Epidermal melanocyte (primary cell): ENCODE data around the gene NRXN3.

Experiments
- DNase-seq: peaks from one replicate; pipeline ENCODE4 v3.0.0; 2011; ENCODE audit warnings: low spot score; ENCODE audit not compliant: insufficient read length

The NRXN3 gene

DNA sequence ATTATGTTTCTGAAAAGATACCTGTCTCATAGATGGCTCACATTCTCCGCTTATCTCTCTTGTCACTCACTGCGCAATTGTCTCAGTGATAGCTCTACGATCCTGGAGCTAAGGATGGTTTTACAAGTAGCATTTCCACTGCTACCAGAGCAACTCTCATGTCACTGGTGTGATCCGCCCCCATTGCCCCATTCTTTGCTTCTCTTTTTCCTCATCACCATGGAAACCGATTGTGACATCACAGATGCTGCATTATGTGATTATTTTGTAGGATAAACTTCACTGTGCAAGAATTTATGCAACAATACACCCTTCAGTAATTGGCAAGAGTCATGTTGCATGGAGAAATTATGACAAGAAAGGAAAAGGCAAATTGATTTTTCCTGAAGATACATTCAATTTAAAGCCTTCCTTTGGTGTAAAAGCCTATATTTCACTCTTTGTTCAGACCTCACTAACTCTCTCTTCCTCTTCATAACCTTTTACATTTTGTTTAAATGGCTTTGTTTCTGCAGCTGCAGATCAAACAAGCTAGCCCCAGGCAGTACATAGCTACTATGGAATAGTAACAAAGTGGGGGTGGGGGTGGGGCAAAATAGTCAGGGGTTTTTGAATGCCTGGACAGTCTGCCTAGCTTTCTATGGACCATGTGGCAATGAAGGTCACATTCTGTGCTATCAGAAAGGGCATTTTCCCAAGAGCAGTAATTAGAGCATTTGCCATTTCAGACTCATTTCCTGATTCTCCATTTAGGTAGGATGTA is 539.8 kb downstream of the NRXN3 start:
- DNase-seq: no peak

DNA sequence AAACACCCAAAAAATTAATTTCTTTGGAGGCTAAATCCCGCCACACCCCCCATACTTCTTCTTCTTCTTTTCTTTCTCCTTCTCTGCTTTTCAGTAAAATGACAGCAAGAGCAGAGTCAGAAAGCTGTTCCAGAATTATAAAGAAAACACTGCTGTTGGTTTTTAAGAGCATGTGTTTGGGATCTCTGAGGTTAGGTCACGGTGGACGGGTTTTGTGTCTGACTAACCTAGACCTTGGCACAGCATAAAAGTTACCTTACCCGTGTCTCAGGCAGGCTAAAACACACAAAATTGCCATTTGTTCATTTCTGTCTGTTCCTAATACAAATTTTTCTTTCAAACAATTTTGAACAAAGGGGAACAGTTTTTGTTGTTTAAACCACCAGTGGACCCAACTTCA is 540.8 kb downstream of the NRXN3 start:
- DNase-seq: no peak

DNA sequence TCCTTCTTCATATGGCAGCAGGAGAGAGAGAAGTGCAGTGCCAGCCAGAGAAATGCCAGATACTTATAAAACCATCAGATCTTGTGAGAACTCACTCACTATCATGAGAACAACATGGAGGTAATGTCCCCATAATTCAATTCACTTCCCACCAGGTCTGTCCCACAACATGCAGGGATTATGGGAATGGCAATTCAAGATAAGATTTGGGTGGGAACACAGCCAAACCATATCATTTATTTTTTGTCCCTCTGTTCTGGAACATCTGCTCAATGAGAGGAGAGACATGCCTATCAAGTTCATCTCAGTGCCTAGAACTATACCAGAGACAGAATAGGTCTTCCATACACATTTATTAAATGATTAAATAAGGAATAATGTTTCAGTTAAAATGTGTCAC is 543.5 kb downstream of the NRXN3 start:
- DNase-seq: no peak

DNA sequence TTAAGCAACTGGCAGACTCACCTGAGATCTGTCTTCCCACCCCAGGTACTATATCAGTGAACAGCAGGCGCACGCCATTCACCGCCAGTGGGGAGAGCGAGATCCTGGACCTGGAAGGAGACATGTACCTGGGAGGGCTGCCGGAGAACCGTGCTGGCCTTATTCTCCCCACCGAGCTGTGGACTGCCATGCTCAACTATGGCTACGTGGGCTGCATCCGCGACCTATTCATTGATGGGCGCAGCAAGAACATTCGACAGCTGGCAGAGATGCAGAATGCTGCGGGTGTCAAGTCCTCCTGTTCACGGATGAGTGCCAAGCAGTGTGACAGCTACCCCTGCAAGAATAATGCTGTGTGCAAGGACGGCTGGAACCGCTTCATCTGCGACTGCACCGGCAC is 544.5 kb downstream of the NRXN3 start:
- no peak for DNase-seq

DNA sequence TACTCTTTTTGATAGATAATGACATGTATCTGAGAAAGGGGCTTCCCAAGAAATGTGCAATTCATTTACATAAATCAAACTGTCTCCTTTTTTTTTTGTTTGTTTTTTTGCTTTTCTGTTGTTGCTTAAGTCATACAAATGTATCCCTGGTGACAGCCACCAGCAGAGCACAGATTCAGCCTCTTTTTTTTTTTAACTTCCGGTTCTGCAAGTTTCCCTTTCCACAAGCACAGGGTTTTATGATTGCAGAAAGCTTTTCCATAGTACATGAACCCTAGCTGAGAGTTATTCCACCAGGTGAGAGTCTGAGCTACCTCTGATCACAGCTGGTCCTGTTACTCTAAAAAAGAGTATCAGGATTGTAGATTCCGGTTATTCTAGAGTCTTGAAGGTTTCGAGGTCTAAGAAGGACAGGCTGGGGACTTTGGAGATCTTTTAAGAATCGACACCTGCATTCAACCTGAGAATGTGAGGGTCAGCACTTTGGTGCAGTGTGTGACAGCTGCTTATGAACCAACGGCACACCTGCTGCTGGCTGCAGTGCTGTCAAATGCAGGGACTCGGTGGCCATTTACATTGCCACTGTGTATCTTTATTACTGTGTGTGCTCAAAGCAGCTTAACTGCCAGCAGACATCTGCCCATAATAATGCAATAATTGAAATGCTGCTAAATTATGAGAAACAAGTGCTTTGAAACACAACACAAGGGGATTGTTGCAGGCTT is 551.7 kb downstream of the NRXN3 start:
- no peak for DNase-seq

DNA sequence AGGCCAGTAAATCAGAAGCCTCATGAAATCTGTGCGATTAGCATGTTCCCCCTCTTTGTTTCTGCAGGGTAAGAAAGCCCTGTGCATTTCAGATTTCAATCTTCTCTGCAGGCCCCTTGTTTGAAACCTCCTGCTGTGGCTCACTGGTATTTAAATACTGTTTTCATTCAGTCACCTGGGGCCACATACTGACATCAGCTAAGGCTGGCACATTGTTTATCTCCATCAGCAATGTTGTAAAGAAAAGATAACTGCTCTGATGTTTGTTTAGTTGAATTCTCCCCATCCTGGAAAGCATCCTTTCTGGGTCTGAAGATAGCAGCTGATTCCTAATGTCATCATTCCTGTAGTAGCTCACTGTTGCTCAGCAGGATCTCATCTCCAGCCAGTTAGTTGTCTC is 554.9 kb downstream of the NRXN3 start:
- DNase-seq: no peak

DNA sequence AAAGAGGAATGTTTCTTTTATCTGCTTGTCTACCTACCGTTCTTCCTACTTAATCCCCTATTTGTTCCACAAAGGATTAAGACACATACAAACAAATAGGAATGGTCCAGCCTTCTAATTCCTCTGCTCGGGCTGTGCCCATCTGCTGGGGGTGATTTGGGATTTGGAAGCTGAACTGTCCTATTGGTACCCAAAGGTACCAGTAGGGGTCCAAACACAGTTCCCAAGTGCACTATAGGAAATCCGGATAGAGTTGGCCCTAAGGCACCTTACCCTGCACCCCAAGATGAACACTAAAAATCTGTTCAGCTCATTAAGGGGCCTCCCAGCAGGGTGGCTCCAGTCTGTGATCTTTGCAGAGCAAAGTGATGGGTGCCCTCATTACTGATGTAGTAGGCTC is 566.9 kb downstream of the NRXN3 start:
- no peak for DNase-seq

DNA sequence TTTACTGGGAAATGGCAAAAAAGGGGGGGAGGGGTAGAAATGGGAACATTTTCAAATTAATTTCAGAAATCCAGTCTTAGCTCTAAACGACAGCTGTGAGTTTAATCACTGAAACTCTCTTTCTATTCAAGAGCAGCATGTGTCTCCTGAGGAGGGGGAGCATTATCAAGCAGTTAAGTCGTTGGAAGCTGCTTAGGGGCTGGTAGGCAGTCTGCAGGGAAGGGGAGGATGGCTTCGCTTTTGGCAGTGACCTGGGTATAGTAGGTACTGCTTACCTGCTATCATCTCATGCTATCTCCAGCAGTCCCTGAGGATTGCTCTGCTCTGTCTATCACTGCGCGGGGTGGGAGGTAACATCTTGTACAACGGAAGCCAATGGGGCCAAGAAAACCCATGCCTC is 567.4 kb downstream of the NRXN3 start:
- no peak for DNase-seq

DNA sequence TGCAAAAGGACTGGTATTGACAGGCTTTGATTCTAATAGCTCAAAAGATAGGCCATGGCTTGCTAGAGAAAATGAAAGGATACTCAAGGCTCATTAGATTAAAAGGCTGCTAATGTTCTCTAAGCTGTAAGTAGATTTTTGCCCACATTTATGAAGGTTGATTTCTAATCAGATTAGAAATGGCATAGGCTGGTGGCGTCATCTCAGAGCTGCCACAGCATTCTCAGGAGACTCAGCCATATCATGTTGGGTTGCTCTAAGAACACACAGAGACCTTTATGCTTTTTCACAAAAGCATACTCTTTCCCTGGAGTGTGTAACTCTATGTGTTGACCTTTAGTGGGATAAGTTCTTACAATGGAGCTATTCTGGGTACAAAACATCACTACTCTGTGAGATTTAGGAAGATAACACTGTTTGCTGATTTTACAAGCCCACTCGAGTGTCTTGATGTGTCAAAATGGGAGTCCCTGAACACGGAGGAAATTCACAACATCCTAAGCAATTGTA is 576.0 kb downstream of the NRXN3 start:
- DNase-seq: no peak

DNA sequence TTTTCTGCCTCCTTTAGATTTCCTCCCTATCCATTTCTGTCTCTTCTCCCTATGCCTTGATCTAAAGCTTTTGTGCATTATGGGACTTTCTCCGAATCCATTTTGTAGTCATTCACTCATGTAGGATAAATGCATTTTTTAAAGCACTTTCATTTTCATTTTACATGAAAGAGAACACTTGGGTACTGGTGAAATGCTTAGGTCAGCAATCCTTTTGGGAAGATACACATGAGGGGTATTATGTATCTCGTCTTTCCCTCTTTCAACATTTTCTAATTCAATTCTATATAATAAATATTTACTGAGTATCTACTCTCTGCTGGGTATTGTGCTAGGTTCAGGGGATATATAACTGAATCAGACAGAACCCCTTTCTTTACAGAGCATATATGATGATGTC is 577.6 kb downstream of the NRXN3 start:
- no peak for DNase-seq

DNA sequence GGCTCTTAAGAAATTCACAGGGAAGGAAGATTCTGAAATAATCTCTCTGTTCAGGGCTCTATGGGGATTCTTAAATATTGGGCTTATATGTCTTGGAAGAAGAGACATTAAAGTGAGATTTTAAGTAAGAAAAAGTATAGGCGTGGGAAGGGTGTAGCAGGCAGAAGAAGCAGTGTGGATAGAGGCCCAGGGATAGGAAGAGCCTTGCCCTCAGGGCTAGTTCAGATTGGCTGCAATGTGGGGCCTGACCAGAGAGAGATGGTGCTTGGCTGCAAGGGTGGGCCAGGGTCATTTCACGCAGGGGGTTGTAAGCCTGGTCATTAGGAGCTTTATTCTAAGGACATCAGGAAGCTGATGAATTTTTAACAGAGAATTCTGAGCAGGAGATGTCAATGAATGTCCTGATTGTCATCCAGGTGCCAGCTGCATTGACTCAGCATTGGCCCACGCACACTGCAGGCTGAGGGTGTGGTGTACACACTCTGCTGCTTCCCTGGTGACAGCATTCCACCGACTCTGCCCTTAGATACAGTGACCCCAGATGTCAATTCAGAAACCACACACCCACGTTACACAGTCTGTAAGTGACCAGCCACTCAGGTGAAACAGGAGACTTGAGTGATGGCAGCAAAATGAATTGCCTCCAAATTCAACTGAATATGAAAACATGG is 582.5 kb downstream of the NRXN3 start:
- DNase-seq: no peak

DNA sequence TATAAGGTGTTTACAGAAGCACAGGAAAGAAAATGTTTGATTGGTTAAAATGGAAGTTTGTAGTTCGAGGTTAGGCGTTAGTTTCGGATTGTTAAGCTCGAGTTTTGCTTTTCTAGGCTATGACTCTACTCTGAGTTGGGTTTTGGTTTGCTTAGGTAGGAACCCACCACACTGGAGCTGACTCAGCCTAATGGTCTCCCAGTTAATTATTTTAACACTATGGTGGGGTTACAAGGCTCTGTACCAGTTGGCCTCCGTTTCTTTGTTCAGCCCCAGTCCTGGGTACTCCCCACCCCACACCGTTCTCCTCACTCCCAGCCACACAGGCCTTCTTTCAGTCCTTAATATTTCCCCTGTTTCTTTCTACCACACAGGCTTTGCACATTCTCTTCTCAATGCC is 583.9 kb downstream of the NRXN3 start:
- no peak for DNase-seq

DNA sequence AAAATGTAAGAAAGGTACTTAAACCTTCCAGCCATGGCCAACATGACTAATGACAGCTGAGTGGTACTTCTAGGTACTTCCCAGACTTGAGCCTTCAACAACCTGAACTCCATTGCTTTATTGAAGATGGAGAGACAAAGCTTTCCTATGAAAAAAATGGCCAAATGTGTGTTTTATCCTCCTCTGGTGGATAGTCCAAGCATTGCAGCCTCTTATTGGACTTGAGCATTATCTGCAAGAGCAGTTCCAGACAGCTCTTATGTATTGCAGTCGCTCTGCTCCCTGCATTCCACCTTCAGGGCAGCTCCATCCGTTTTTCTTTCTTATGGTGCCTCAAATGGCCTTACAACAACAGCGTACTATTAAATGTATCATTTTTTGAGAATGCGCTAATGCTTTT is 588.2 kb downstream of the NRXN3 start:
- DNase-seq: no peak

DNA sequence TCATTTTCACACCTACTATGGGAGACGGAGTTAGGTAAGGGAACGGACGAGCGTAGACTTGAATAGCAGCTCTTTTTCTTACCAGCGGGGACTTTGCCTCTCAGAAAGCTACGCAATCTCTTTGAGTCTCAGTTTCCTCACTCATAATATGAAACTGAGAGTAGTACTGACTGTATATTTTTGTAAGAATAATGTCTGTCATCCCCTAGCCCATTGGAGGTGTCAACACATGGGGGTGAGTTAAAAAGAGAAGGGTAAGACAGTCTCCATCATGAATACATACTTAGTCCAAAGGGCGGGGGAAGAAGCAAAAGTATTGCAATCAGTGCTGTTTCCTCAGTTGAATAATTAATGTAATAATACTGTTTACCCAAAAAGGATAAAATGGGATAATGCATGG is 592.2 kb downstream of the NRXN3 start:
- no peak for DNase-seq

DNA sequence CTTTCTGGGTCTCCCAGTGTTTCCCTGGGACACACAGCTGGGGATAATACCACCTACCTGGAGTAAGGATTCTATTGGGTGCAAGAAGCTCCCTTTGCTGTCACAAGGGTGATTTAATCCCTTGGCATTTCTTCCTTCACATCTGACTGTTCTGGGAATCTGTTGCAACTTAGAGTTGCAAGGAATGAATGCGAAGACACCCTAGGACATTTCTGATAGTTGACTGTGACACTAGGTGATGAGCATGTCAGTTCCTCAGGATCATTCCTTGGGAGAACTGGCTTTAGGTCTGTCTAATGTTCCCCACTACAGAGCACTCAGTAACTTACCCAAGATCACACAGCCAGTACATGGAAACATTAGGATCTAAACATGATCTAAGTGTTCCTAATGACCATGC is 593.6 kb downstream of the NRXN3 start:
- no peak for DNase-seq

DNA sequence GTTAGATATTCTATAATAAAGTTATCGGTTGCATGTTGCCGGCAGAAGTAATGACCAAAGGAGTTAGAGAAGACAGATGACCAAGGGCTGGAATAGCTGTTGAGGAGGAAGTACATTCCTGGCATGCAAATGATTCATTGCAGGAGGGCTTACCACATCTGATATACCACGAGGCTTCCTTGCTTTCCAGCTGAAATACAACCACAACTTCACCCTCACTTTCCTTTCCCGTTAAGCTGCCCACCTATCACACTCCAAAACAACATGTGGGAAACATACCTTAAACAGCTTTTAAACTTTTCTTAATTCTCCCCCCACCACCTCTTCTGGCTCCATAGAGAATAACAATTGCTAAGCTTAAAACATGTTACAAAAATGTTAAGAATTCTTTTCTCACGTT is 594.1 kb downstream of the NRXN3 start:
- DNase-seq: no peak

DNA sequence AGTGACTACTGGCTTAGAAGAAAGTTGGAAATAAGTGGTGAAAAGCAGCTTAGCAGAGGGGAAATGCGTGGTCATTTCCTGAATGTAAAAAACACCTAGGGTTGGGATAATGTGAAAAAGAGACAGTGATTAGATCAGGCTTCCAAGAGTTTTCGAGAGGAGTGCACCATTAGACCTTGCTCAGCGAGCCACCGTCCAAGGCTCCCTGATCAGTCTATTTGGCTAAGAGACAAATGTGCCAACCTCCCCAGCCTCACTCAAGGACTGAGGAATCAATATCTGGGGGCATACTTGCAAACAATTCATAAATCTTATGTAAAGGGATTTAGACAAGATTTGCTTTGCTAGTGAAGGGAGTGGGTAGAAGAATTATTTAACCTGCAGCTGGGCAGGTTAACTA is 594.5 kb downstream of the NRXN3 start:
- DNase-seq: no peak

DNA sequence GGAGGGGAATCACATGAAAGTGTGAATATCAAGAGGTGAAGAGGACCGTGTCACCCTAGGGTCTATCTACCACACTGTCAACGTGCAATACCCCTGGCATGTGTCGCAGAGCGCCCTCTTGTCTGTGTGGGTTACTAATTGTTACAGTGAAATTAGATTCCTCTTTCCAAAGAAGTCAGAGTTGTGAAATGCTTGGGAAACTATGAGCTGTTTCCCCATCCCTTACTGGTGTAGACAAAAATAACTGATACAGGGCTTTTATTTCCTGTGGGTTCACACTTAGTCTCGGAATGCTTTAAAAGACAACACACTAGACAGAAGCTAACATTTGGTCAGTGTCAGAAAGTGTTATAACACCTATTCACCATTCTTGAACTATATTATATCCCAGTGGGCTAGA is 597.3 kb downstream of the NRXN3 start:
- no peak for DNase-seq

DNA sequence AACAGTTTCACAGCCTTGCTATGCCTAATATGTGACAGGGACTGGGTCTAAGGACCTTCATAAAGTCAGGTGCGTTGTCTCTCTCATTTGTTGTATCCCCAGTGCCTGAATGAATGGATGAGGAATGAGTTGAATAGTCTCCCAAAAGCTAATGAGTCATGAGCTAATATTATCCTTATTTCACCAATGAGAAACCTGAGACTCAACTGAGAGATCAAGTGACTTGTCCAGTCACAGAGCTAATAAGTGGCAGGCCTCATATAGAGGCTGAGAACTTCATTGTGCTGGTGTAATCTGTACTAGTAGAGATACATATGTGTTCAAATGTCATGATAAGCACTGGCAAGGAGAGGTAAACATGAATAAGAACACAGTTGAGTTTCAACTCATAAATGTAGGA is 612.4 kb downstream of the NRXN3 start:
- DNase-seq: no peak

DNA sequence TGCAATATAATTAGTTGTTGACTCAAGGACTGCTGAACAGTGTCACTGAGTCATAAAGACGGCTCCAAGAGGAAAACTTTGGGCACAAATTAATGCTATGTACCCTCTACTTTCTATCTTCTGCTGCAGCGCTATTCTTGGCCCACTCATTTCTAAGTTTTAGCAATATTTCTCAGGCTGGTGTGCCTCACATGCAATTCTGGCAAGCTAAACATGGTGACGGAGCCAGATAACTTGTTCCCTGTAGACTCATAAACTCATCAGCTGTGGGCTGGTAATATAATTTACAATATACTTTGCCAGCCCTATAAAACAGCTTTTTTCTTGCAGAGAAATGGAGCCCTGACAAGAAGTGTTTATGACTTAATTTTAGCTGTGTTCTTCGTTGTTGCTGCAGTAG is 615.1 kb downstream of the NRXN3 start:
- no peak for DNase-seq

DNA sequence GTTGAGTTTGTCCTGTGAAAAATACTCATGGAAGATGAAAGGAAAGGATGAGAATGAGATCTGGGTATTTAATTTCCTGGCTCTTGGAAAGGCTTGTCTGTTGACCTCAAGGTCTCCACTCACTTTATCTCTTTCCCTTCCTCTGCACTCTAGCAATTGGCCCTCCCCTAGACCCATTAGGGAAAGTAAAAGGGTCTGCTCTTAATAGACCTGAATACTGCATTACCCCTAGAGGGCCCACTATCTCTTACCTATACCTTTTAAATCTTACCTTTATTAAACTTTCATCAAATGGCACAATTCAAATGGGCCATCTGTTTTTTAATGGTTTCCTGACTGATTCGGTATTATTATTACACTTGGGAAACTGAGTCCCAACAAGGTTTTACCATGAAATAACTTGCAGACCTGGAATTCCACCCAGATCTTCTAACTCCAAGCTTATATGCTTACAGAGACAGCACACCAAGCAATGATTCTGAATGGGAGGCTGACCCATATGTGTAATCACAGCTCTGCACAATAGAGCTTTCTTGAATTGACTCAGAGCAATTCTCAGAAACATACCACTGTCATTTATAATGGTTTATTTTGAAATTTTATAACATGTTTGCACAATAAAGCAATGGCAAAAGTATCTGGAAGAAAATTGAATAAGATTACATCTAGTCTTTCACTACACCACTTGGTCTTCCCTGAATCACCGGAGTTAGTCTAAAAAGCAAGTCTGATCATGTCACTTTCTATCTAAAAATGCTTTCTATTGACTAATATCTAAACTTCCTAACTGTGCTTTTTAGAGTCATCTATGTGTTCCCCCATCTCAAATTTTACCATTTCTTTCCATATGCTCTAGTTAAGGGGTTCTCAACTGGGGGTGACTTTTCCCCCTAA is 618.5 kb downstream of the NRXN3 start:
- DNase-seq: no peak
